Right renal pelvis (tissue), 4 donors: ENCODE data around the gene ITGBL1. TPM values are rescaled to one million over a fixed set of nuclear protein-coding genes. Genes with fewer than 3 reads are reported as not detected.

Experiments
- DNase-seq, 4 donors: peaks; one replicate each; pipeline ENCODE4 v3.0.0-alpha.2; 2013; ENCODE audit warnings: low read depth in 4 of 4, low spot score in 3 of 4, missing footprints in 1 of 4
- polyA plus RNA-seq, 4 donors: library from polyadenylated mRNA; unstranded; fragments of 120-200 nt; gene quantifications; one replicate each; pipeline ENCODE4 v1.2.1, GENCODE V29; 2013; ENCODE audit not compliant: insufficient read length in 4 of 4

The ITGBL1 gene
- polyA plus RNA-seq, 4 donors, result 0.45 to 2.8 (median 0.95) TPM

DNA sequence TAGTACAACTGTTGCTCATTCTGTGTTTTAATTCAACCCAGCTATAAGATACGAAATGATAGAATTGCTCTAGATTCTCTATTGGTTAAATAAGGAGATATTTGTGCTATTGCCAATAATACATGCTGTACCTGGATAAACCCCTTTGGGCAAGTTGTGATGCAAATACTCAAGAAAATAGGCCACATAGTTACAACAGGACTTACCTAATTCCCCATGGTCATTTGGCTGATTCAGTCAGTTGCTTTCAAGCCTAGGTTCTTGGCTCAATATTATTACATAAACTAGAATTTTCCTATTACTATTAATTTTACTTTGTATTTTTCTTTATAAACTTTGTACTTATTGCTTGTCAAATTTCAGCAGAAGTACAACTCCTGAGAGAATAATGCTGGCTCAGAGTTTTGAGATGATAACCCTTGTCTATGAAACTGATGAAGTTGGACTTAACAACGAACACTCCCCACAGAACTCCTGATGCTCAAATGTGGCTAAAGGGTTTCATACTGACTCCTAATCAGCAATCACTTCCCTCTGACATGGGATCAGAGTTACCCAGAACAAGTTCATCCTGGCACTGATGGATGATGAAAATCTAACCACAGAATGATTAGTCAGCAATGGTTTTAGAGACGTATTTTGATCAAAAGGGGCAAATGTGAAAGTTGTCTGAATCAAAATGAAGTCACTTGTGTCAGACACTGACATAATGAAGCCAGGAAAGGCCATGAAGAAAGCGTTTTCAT is 221.1 kb downstream of the ITGBL1 start:
- no peak for DNase-seq

DNA sequence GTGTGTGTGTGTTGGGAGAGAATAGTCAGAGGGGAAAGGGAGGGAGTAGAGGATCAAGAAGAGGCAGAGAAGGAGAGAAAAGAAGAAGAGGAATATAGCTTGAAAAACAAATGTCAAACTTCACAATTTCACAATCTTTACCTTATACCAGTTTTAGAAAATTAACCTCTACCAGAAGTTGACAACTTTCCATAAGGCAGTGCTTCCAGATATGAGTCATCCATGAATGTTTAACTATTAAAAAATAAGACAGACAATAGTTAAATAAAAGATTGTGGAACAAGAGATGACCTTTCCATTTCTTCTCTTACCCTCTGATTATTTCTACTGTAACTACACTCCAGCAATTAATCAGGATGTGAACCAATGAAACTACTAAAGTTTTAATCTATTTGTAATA is 229.4 kb downstream of the ITGBL1 start:
- DNase-seq, result no peak

DNA sequence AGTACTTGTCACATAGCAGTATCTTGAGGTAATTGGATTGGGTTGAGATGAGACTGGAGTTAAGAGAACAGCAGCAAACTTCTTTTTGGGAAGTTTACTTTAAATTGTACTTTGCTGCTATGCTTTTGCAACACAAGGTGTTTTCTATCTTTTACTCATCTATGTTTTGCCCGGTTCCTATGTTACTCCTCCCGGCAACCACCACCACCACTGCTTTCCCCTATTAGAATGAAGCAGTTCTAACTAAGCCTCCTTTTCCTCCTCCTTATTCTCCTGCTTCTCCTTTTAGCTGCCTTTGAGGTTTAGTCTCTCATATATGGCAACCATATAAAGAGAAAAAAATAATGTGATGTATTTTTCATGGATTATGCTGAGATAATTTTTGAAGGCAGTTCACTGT is 233.5 kb downstream of the ITGBL1 start:
- DNase-seq, result no peak

DNA sequence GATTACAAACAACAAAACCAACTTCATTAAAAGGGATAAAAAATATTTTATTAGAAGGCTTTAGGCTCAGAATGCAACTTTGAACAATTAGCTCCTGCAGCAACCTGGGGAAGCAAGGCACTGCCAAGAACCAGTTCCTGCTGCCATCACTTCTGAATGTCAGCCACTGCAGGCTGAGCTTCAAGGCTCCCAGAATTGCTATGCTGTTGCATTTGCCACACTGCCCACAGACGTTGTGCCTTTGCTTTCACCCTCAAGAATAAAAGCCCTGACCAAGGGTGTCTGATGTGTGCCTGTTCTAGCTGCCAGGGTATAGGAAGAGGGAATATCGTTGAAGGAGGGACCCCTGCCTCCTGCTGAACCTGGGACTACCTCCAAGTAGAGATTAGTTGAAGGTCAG is 238.4 kb downstream of the ITGBL1 start:
- DNase-seq, result no peak

DNA sequence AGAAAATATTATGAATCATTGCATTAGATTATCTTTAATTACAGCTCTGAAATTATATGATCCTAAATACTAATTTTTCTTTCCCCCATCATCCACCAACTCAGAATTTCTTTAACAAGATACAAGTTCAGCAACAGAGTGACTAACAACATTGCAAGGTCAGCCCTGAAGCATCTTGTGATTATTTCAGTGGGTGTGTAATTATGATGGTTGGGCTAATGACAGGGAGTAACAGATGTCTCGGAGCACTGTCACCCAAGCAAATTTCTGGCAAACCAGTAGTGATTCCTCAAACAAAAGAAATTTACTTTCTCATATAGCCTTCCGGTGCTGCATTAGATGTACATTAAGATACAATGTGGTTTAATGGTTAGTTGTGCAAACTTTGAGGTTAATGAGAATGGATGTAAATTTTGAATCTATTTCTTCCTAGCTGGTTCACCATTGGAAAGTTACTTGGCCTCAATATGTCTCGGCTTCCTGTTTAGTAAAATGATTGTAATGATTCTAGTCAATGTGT is 238.9 kb downstream of the ITGBL1 start:
- no peak for DNase-seq

DNA sequence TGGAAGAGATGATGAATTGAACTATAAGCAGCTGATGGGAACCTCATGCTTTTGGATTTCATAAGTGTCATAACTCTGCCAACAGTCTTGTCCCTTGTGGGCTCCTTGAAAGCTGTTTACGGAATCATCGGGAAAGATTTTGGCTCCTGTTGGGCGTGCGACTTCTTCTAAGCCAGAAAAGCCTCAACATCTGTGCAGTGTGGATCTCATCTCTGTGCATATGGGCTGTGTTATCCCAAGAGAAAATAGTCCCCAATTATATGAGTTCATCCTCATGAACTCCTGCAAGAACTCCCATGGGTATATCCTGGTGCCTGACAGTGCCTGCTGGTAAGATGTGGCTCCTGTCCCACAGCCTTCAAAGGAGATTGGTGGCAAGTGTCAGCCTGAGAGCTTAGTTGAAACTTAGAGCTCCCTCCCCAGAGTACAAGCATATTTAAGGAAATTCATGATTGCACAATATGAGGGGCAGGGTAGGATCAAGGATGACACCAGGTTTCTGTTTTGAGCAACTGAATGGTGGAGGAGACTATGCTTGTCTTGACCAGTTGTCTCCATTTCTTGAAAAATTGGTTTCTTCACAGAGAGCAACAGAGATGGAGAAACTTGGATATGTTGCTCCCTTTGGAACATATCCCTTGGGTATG is 243.5 kb downstream of the ITGBL1 start:
- DNase-seq, result no peak

DNA sequence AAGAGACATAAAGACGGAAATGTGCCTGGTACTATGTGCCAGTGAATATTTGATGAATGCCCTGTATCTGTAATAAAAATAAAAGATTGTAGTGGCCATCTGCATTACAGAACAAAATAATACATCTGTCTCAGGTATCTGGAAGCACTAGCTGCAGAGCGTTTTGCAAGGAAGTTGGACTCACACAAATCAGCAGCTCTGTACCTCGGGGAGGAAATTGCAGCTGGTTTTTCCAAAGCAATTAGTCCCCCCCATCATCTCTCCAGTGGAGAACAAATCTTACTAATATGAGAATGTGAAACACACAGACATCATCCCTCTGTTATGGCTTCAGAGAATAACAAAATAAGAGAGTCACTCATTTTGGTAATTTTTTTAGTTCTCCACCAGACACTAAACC is 245.3 kb downstream of the ITGBL1 start:
- no peak for DNase-seq

DNA sequence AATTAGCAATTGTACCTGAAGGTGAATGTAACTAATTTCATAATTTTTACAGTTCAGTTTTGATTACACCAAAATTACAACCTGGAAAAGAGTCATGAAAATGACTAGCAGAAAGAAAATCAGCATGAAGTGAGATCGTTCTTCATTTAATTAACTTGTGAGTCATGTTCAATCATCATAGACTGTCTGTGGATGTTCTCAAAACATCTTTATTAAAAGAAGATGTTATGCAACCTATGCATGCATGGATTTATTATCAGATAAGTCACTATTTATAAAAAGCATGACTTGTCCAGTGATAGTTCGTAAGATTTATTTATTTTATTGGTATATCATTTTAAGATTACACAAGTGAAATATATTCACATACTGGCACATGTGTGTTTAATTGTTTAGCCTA is 245.9 kb downstream of the ITGBL1 start:
- DNase-seq, result no peak

DNA sequence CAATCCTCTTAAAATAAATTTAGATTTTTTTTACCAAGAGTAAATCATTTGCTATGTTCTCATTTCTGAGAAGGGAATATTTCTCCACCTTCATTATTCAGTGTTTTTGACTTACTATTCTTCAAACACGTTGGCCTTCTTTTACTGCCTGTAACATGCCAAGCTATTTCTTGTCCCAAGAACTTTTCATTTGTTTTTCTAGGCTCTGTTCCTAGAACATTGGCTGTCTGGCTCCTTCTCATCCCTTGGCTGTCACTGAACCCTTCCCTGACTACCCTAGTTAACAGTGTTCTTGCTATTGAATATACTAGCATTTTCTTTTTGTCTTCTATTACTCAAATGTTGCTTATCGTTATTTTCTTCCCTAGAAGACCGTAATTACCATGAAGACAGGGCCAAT is 248.1 kb downstream of the ITGBL1 start:
- no peak for DNase-seq

DNA sequence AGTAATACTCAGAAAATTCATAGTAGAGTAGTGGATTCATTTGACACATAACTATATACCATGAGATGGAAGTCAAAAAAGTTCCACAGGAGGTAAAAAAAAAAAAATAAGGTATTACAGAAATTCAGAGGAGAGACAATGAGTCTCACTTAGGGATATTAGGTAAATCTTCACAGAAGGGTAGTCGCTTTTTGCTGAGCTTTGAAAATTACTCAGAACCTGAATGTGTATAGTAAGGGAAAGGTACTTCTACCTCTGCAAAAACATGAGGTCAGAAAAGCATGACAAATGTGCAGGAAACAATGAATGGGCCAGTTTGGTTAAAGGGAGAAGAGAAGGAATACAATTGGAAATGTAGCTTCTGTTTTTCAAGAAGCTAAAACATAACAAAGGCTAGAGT is 250.6 kb downstream of the ITGBL1 start:
- DNase-seq, result no peak

DNA sequence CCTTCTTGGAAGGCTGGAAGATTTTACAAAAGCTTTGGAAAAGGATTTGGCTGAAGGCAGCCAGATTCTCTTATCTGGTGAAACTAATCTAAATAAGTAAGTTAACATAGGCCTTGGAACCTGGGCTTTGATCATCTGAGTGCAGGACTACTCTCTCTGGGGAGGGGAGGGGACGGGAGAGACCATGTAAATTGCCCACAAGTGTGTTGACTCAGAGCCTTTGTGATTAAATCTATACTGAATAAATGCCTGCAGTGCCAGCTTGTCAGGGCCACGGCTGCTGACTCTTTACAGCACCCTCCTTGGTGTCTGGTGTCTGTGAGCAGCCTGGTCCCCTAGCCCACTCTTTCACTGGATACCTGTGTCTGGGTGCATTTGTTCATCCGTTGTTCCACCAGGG is 251.4 kb downstream of the ITGBL1 start:
- no peak for DNase-seq

DNA sequence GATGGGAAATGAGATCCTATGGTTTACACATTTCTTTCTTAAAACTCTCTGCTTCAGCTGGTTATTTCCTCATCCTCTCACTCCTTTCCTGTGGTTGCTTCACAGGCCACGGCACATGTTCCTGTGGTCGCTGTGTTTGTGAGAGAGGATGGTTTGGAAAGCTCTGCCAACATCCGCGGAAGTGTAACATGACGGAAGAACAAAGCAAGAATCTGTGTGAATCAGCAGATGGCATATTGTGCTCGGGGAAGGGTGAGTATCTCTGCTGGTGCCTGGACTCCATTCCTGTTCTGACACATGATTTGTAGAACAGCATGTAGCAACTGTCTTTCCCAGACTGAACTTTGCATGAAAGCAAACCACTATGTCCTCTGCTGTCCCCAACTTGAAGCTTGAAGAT is 254.2 kb downstream of the ITGBL1 start:
- DNase-seq, result no peak

DNA sequence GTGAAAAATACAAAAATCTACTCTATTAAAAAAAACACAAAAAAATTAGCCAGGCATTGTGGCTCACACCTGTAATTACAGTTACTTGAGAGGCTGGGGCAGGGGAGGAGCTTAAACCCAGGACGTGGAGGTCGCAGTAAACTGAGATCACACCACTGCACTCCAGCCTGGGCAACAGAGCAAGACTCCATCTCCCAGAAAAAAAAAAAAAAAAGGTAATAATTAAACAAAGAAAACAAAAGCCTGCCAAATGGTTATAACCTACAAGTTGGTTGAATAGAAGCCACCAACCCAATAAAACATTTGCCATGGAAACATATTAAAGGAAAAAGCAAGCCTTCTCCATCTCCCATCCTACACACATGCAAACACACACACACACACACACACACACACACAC is 255.2 kb downstream of the ITGBL1 start:
- DNase-seq, result no peak

DNA sequence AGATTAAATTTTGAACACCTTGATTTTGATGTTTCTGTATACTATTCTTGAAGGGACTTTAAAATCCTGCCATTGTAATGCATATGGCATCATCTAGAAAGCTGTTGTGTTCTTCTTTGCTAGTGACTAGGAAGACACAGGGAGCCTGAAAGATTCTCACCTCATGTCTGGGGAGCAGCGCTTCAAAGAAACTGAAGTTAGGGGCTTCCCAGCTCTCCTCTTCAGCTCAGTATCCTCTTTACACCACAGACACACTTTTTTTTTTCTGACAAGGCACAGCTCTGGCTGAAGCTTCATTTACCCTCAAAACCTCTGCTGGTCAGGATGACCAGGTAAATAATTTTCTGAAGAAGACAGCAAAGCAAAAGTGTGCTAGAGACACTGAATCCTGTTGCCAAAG is 255.6 kb downstream of the ITGBL1 start:
- no peak for DNase-seq

DNA sequence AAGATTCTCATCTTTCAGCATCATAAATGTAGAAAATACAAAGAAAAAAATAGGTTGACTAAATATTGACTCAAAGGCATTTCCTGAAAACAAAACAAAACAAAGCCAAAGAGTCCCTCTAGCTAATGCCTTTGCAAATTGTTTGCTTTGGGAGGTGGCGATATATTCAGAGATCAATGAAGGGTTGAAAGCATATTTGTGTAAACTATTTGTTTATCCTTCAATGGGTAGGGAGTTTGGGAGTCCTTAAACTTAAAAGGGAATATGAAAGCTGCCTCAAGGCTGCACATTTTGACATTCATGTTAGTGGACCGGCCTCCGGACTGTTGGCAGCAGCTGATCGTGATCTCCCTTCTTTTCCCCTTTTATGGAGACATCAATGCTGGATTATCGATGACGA is 257.5 kb downstream of the ITGBL1 start:
- no peak for DNase-seq

DNA sequence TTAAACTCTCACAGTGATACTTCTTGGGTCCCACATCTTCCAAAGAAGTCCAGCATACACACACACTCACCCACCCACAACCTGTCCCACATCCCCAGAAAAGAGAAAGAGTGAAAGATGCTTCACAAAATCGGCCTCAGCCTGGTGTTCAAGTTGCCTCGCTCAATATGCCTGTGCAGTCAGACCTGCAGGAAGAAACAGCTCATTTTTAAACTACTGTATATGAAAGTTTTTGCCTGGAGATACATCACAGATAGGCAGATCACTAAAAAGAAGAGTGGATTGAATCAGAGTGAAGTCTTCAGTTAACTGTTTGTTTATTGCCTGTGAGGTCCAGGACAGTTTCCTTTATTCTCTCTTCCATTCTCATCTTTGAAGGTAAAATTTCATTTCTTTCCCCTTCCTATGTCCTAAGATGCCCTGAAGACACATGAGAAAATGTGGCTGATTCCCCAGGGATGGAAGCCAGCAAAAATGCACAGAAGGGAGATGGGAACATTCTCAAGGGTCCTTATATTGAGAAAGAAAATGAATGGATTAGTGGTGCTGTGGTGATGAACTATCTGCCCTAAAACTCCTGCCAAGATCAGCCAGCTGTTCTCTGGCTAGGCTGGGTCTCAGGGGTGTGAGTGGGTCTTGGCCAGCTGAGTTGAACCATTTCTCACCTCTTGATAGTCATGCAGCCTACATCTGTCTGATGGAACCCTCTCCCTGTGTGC is 259.0 kb downstream of the ITGBL1 start:
- DNase-seq, result no peak

DNA sequence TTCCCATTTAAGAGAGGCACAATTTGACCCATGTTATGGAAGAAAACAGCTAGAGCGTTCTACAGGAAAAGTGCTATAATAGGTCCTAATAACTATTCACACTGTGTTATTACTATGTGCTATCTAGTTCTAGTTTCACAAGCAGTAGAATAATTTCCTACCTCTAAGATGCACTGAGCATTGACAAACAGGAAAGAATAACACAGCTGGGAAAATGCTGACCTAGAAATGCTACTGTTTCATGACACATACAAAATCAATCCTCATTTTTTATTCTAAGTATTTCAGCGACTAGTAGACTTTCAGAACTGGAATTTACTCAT is 259.5 kb downstream of the ITGBL1 start:
- no peak for DNase-seq

DNA sequence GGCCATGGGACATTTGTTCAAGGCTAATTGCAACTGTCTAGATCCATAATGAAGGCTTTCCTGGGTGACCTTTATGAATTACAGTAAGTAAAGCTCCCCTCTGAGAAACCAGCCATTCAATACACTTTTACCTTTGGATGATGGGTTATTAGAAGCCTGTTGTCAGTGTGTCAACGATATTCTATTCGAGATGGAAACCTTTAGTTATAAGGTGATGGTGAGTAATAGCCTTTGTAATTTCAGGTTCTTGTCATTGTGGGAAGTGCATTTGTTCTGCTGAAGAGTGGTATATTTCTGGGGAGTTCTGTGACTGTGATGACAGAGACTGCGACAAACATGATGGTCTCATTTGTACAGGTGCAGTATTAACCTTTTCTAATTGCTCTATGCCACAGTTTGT is 261.7 kb downstream of the ITGBL1 start:
- DNase-seq, result no peak

DNA sequence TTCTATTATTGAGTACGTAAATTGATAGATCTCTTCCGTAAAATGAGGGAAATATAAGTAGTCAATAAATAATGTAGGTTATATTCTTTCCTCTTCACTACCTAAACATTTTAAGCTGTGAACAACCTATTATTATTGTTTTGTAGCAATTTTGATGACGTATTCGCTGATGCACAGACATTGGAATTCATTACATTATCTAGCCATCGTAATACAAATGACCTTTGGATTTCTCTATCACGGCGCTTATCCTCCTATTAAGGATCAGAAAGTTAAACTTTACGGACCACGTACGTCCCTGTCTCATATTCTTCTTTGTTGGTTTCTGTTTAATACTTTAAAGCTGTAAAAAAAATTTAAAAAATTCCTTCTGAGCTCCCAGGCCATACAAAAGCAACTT is 264.9 kb downstream of the ITGBL1 start:
- no peak for DNase-seq

DNA sequence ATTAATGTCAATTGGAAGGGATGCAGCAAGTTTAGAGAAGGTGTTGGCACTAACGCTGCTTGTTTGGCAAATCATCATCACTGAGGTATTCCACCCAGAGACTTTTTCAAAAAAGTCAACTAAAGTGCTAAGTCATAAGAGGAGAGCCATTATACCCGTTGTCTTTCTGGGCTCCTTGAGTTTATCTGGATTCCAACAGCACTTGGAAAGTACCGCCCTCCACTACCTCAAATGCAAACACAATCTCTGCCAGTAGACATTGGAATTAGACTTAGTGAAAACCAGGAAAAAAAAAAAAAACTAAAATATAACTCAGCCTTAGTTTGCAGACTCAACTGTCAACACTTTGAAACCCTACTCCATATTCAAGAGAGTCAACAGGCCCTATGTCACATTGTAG is 266.0 kb downstream of the ITGBL1 start:
- no peak for DNase-seq

DNA sequence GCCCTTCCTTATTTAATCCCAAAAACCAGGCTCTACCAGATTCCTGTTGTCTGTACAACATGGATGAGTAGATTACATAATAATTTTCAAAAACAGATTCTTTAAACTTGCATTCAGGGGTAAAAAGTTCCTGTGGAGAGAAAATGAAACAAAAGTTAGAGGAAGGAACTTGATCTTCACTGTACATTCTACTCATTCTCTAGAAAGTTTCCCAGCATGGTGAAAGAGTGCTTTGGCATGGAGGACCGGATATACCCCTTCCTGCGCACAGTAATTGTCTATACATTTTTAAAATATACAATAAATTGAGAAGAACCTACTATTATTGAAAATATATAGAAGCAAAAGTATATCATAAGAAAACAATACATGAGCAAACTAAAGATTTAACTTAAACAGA is 274.2 kb downstream of the ITGBL1 start:
- no peak for DNase-seq

DNA sequence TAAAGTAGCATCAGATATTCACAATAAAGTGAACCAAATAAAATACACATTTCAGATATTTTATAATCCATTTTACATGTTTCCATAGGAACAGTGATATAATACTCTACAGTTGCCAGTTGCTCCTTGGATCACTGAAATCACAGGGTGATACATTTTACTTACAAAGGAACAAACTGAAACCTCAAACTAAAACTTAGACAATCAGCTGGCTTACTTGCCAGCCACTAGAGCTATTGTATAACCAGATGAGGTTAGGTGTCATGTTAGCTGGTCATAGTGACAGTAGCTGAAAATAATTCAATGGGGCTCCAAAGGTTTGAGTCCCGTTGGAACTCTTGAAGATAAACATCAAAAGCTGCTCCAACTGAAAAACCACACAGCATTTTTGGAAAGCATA is 274.6 kb downstream of the ITGBL1 start:
- DNase-seq, result no peak
